ENCODE data around the gene CEACAM18.

Gene CEACAM18

GRCh38 chr19:51507640-51508058 lies 29.3 kb downstream of the CEACAM18 start:
- no peak for DNase-seq (ENCODE audit: low read depth)
- in situ Hi-C loops (cut with HindIII; ENCODE audit: low sequenced_read_pairs), result no loop called here
- no peak overlapping the region for H3K4me3 ChIP-seq (ENCODE audit: low read depth, low read length)
- no peak for TF ChIP-seq CTCF (IDR thresholded peaks at IDR 0.05; ENCODE audit: low read depth, low read length, missing control alignments)

- TF ChIP-seq CTCF (IDR thresholded peaks at IDR 0.05; ENCODE audit: low read depth, low read length, missing control alignments), result no peak
- H3K4me3 ChIP-seq (ENCODE audit: low read depth, low read length), result no peak overlapping the region
- DNase-seq (ENCODE audit: low read depth), result no peak
- in situ Hi-C loops (cut with HindIII; ENCODE audit: low sequenced_read_pairs), result no loop called here
Measured at GRCh38 chr19:51508059-51508733, 29.9 kb downstream of the CEACAM18 start.

GRCh38 chr19:51509823-51510660 lies 31.7 kb downstream of the CEACAM18 start:
- no peak for DNase-seq (ENCODE audit: low read depth)
- no peak for TF ChIP-seq CTCF (IDR thresholded peaks at IDR 0.05; ENCODE audit: low read depth, low read length, missing control alignments)
- in situ Hi-C loops (cut with HindIII; ENCODE audit: low sequenced_read_pairs), result no loop called here
- no peak overlapping the region for H3K4me3 ChIP-seq (ENCODE audit: low read depth, low read length)

- in situ Hi-C loops (cut with HindIII; ENCODE audit: low sequenced_read_pairs), result no loop called here
- H3K4me3 ChIP-seq (ENCODE audit: low read depth, low read length), result no peak overlapping the region
- no peak for DNase-seq (ENCODE audit: low read depth)
- peak; percentile 7 for TF ChIP-seq CTCF (IDR thresholded peaks at IDR 0.05; ENCODE audit: low read depth, low read length, missing control alignments)
Measured at GRCh38 chr19:51511353-51511752, 33.0 kb downstream of the CEACAM18 start.

- no peak for TF ChIP-seq CTCF (IDR thresholded peaks at IDR 0.05; ENCODE audit: low read depth, low read length, missing control alignments)
- in situ Hi-C loops (cut with HindIII; ENCODE audit: low sequenced_read_pairs), result no loop called here
- no peak overlapping the region for H3K4me3 ChIP-seq (ENCODE audit: low read depth, low read length)
- no peak for DNase-seq (ENCODE audit: low read depth)
Measured at GRCh38 chr19:51513968-51514367, 35.6 kb downstream of the CEACAM18 start.

- TF ChIP-seq CTCF (IDR thresholded peaks at IDR 0.05; ENCODE audit: low read depth, low read length, missing control alignments), result peak; percentile 68
- H3K4me3 ChIP-seq (ENCODE audit: low read depth, low read length), result no peak overlapping the region
- in situ Hi-C loops (cut with HindIII; ENCODE audit: low sequenced_read_pairs), result no loop called here
- peak; percentile 20 for DNase-seq (ENCODE audit: low read depth)
Measured at GRCh38 chr19:51514866-51515481, 36.6 kb downstream of the CEACAM18 start.

Data from astrocyte of the cerebellum (primary cell).